DMS 273 (cell line): ENCODE data around the gene CHCHD3.

Experiments used
- DNase-seq: peaks from one replicate; lab custom pipeline; 2025; ENCODE audit not compliant: unreplicated experiment; lab: John Stamatoyannopoulos, UW

Gene CHCHD3

DNA sequence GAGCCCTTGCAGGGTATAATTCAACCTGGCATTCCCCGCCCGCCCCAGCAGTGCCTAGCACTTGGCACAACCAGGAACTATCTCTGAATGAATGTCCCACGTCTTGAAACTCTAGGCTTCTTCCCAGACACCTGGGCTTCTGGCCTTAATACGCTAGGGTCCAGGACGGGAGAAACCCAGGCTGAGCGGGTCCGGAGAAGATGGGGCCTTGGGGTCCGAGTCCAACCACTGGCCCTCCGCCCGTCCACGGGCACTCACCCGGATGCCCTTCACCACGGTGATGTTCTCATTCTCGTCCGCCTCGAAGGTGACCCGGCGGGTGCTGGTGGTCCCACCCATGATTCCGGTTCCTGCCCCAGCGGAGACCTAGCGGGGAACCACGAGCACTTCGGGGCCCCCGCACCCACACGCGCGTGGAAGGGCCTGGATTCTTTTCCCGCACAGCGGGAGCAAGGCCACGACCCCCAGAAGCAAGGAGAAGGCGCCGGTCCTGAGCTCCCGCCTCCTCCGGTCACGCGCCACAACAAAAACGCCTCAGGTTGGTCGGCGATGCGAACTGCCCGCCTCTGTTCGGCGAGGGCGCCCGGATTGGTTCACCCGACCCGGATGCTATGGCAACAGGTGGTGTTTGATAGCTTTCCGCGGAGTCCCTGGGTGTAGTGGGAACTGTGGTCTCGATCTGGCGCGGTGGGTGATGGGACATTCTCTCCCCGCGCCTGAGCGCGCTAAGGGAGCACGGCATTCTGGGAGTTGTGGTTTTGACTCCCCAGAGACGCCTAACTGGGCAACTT is at the start of gene CHCHD3:
TSS of gene CHCHD3 (minus strand) at position 492 of the 791 bp plus-strand sequence. CDS start at position 339, 153 bp downstream.
- DNase-seq, result peak; percentile 100

DNA sequence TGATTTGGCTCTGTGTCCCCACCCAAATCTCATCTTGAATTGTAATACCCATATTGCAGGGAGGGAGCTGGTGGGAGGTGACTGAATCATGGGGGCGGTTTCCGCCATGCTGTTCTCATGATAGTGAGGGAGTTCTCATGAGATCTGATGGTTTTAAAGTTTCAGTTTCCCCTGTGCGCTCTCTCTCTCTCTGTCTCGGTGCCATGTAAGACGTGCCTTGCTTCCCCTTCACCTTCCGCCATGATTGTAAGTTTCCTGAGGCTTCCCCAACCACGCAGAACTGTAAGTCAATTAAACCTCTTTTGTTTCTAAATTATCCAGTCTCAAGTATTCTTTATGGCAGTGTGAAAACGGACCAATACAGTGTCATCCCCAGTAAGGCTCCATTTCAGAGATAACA is 48.3 kb upstream of the CHCHD3 start:
- DNase-seq, result no peak

DNA sequence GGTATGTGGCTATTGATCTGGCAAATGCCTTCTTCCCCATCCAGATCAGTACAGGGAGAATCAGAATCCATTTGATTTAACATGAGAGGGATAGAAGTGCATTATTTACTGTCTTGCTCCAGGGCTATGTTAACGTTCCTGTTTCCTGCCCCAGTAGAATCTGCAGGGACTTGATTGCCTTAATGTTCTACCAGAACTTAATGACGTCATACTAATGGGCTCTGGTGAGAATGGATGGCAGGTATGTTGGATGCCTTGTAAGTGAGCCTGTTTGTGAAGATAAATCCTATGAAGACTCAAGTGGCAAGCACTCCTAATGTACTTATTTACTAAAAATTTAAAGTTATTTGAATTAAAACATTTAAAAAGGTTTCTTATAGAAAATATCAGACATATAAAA is 44.5 kb upstream of the CHCHD3 start:
- DNase-seq, result no peak

DNA sequence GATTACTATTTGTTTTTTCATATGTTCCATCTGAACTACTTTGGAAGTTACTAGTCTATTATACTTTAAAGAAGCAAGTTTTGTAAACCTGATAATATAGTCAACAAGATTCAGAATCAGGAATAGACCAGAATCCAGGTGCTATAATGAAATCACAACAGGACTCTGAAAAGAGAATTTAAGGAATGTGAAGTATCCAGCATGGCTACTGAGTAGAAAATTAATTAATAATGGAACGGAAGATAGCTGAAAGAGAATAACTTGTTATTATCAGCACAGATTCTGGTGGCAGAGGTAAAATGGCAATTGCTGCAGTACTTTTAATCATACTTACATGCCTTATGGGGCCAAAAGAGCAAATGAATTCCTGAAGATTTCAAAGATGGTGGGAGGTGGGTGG is 43.1 kb upstream of the CHCHD3 start:
- DNase-seq, result no peak

DNA sequence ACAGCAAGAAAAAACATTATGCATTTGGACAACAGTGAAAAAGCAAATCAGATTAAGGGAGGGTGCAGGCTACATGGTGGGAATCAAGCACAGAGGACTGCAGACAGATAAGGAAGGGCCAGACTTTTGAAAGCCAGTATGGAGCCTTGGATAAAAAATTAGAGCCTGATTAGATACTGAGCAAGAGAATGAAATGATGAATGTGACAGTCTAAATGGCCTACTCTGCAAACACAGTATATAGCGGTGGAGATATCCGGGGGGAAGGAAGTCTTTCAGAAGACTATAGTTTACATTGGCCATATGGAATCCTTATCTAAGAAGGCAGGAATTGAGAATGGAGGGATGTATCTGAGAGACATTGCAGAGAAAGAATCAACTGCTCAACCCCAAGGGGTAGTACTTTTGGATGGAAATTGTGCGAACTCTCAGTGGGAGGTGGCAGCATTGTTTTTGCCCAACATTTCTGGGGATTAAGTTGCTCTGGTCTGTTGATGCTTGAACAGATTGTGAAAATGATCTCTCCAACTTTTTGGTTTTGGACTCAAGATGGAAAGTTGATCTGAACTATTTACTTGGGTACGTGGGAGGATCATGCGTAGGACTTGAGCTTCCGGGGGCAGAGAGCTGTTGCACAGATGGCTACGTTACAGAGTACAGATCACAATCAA is 39.4 kb upstream of the CHCHD3 start:
- peak; percentile 55 for DNase-seq

DNA sequence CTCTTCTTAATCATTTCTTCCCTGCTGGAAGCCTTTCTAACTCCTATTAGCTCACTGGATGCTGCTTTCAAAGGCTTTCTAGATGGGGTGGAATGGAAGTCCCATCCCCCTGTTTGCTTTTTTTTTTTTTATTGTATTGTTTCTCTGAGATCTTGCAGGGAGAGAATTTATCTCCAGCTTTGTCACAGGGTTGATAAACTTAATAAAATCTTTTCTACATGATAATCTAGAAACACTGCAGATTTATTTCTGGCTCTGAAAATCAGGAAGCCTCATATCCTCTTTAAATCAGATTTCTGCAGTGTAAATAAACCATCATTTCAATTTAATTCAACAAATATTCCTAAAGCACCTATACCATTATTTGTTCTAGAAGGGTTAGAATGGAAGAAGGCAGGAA is 37.2 kb upstream of the CHCHD3 start:
- DNase-seq, result no peak

DNA sequence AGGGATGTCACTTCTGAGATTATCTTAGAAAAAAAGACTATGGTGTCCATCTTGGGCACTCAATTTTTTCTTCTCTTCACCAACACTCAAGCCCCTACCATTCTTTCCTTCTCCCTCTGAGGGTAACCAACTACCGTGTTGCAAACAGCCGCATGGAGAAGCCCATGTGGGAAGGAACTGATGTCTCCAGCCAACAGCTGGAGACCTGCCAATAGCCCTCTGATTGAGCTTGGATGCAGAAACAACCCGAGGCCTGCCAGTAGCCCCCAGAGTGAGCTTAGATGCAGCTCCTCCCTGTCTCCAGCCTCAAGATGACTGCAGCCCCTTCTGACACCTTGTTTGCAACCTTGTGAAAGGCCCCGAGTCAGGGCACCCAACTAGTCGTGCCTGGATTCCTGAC is 36.4 kb upstream of the CHCHD3 start:
- peak; percentile 60 for DNase-seq

DNA sequence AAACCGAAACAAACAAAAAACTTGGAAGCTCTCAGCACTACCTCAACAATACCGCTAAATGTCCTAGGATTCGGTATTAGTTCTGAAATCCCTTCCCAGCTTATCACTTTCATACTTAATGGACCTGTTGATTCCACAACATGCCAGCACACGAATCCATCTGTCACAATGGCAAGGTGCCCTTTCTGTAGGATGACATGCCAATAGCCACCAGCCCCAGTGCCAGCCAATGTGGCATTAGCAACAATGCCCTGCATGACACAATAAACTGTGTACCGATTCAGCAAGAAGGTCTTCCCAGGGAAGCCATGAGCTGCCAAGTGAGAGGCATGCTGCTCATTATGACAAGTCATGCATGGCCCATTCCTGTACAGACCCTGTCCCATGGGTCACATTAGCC is 35.6 kb upstream of the CHCHD3 start:
- peak; percentile 51 for DNase-seq

DNA sequence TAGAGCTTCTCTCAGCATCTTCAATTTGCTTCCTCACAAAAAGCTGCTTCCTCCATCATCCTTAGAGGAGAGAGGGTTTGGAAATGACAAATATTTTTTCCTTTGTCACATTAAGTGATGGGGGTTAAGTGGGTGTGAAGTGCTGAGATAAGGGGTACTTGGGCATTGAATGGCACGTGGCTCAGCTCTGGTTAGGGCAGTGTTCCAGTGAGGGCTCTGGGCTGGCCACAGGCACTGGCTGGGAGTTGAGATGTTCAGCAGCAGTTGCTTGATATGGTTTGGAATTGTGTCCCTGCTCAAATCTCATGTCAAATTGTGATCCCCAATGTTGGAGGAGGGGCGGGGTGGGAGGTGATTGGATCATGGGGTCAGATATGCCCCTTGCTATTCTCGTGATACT is 33.7 kb upstream of the CHCHD3 start:
- no peak for DNase-seq

DNA sequence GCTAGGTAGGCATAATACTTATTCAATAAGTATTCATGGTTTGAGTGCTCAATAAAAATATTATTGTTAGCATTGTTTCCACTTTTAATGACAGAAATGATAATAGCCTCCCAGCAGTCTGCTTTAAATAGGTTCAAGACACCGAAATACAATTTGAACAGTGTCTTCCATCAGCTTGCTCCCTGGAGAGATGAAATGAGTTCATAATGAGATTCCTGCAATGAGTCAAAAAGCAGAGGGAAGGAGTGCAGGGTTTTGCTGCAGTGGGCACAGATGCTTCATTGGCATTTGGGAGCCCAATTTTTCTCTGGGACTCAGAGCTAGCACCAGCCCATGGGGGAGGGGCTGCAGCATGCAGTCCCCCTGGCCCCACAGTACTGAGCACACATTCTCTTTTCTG is 32.6 kb upstream of the CHCHD3 start:
- no peak for DNase-seq

DNA sequence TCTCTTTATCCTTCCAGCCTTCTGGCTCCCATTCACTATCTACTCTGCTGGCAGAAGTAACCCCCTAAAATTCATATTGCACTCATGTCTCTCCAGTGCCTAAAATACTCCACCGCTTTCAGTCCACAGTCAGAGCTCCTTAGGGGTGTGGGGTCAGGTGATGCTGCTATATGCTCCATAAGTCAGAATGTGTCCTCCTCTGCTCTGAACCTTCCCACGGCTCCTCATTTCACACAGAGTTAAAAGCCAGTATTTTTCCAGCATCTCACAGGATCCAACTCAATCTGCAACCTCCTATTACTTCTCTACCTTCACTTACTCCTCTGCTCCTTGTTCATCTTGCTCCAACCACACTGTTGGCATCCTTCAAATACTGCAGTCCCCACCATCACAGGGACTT is 31.1 kb upstream of the CHCHD3 start:
- DNase-seq, result no peak

DNA sequence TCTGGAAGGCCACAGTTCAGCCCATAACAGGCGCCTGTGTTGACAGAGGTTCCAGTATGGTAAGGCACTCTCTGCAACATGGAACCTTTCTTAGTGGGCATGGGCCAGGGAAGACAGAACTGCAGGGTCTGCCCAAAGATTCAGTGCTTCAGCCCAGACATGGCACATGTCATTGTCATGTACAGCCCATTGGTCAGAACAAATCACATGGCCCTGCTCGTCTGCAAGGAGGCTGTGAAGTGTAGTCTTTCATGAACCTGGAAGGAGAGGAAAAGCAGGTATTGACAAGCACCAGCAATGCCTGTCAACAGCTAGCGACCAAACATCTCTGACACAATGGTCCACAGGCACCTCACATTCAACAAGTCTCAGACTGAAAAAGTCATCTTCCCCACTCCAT is 30.4 kb upstream of the CHCHD3 start:
- no peak for DNase-seq

DNA sequence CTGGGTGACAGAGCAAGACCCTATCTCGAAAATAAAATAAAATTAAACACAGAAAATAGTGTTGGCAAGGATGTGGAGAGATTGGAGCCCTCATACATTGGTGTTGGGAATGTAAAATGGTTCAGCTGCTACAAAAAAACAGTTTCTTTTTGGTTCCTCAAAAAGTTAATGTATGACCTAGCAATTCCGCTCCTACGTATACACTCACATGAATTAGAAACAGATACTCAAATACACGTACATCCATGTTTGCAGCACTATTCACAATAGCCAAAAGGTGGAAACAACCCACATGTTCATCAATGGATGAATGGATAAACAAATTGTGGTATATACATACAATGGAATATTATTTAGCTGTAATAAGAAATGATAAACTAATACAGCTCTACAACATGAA is 28.4 kb upstream of the CHCHD3 start:
- no peak for DNase-seq

DNA sequence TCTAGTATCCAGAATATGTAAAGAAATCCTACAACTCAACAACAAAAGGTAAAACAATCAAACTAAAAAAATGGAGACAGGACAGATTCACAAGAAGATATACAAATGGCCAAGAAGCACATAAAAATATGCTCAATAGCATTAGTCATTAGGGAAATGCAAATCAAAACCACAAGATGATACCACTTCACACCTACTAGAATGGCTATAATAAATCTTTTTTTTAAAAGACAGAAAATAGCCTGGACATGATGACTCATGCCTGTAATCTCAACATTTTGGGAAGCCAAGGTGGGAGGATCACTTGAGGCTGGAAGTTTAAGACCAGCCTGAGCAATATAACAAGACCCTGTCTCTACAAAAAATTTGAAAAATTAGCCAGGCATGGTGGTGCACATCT is 27.9 kb upstream of the CHCHD3 start:
- no peak for DNase-seq

DNA sequence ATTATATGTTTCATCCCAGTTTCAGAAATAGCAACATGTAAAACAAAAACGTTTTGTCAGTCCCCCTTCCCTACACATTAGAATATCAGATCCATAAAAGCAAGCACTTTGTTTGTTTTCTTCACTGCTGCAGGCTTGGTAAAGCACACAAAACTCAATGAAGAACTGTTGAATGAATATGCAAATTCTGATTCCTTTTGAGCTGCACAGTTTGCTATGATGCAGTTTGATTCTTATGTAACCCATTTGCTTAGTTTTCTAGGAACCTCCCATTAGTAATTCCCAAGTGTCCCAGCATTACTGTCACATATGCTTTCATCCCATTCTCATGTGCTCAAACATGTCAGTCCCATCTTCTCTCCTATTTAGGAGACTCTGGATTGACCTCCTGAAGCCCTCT is 26.1 kb upstream of the CHCHD3 start:
- DNase-seq, result no peak

DNA sequence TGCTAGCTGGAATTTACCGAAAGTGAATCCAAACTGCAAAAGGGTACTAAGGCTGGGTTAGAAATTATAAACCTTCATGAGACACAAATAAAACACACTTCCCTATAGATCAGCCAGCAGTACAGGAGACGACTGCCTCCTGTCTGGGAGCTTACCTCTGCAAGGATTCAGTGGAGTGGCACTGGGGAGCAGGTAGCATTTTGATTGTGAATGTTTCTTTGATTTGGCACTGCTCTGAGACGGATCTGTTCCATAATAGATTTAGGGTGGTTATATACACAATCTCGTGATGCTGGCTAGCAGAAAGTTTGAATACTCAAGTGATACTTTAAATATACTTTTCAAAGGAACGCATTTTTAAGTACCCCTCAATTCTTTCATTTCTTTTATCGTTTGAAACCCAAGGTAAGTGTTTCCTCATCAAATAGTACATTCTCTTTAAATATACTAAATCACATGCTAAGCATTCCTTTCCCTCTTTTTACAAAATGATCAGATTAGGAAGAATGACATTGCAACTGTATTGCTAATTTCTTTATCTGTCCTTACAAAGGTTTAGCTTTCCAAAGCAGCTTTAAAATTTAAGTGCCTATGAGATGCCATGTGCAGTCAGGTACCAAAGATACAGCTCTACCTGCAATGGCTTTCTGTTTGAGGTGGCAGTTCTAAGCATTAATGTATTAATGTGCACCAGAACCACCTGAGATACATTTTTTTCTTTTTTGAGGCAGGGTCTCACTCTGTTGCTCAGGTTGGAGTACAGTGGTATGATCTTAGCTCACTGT is 20.6 kb upstream of the CHCHD3 start:
- no peak for DNase-seq

DNA sequence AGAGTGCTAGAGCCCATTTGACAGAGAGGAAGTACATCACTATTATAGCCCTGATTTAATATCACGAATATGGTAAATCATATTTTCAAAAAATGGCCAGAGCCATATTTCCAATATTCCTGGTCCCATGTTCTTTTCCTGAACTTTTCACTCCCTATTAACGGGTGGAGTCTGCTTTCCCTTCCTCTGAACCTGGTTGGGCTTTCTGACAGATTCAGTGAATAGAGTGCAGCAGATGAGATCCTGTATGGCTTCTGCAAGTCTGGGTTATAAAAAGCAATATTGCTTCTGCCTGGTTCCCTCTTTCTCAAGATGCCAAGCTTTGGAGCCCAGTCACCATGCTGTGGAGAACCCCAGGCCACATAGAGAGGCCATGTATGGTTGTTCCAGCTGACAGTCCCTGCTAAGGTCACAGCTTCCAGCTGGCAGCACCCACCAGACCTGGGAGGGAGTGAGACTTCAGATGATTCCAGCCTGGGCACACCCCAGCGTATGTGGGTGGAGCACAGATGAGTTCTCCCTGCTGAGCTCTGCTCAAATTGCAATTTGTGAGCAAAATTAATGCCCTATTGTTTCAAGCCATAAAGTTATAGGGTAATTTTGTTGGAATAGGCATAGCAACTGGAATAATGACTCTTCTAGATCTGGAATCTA is 17.9 kb upstream of the CHCHD3 start:
- DNase-seq, result no peak

DNA sequence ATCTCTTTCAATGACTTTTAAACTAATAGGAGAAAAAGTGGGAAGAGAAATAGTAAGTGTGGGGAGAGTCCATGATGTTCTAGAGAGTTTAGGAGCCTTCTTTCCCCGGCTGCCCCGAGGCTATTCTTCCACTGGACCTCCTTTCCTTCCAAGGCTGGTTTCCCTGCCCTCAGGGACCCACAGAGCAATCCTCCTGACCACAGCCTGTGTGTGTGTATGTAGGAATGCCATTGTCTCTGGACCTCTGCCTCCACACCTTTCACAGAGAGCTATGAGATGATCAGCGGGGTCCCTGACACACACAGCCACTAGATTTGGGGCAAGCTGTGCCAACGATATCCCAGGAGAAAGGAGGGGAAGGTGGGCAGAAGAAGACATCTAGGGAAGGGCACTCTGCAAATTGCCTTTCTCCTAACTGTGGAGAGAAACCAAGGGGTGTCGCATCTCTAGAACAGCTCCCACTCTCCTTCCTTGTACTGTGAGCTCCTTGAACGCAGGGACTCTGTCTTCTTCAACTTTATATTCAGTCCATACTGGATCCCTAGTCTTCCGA is 13.3 kb upstream of the CHCHD3 start:
- no peak for DNase-seq

DNA sequence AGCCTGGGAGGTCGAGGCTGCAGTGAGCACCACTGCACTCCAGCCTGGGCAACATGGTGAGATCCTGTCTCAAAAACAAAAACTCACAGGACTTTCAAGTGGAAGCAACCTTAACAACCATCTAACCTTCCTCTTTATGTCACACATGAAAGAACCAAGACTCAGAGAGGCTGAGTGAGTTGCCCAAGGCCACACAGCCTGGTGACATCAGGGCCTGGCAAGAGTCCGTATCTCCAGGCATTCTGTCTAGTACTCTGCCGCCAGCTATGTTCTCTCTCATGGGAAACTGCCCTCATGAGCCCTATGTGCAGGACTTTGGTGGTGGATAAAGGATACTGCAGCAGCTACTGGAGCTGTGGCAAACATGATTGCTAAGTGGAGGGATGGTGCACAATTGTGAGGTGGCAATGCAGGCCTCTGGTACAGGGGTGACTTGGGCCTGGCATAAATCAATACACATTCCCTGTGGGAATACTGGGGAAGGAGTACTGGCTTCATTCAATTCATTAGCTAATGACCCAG is 10.1 kb upstream of the CHCHD3 start:
- no peak for DNase-seq

DNA sequence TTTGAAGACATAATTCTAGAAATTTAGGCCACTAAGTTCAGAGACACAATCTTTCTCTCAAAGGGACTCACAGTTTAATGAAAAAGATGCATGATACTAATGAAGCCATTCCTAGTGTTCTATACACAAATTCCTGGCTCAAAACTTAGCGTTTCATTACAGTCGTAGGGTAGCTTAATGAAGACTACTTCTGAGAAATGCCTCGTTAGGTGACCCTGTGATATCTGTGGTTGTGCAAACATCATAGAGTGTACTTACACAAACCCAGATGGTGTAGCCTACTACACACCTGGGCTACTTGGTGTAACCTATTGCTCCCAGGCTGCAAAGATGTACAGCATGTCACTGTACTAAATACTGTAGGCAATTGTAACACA is 488 bp upstream of the CHCHD3 start:
- no peak for DNase-seq

DNA sequence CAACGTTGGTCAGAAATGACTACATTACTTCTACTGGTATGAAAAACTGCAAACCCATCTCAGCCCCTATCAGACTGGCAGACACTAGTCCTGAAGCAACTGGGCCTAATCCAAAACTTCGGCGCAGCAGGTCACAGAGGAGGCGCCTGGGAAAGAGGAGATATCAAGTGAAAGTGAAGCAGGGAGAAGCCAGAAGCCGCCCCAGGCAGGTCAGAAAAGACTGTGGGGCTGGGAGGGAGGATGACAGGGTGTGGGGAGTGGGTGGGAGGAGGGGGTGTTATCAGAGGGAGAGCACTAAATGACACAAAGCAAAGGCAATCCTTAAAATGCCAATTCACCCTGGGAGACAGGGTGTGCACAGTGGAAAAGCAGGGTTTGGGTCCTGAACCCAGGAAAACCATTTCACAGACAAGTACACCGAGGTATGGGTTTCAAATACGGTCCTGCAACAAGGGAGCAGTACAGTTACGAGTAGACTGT is 731 bp downstream of the CHCHD3 start:
- peak; percentile 66 for DNase-seq
